Fibroblast of skin of abdomen (primary cell): ENCODE measurements around the gene SINHCAF. TPM values are rescaled to one million over a fixed set of nuclear protein-coding genes. Genes with fewer than 3 reads are reported as not detected.
"Not testable (repeated sequence)": the region's sequence is repeated elsewhere in the genome, so short reads cannot be mapped to it uniquely, and the experiment has no call there.

Source experiments
- DNase-seq: peaks from one replicate; pipeline ENCODE4 v3.0.0-alpha.2; 2013
- polyA plus RNA-seq, 2 experiments: library from polyadenylated mRNA; unstranded; fragments of 120-200 nt; gene quantifications; one replicate each; pipeline ENCODE4 v1.2.1, GENCODE V29; 2013; ENCODE audit not compliant: insufficient read length in 2 of 2

Gene SINHCAF, protein sequence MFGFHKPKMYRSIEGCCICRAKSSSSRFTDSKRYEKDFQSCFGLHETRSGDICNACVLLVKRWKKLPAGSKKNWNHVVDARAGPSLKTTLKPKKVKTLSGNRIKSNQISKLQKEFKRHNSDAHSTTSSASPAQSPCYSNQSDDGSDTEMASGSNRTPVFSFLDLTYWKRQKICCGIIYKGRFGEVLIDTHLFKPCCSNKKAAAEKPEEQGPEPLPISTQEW
- 52.6 TPM for polyA plus RNA-seq (2013, experiment 1 of 2; ENCODE audit: insufficient read length)
- 55.0 TPM for polyA plus RNA-seq (2013, experiment 2 of 2; ENCODE audit: insufficient read length)

GRCh38 chr12:31325877-31326631 is at the start of gene SINHCAF:
TSS of gene SINHCAF (minus strand) at chr12:31326150. CDS start at chr12:31298204, 27,946 bp downstream.
- DNase-seq, result peak; percentile 99

DNA sequence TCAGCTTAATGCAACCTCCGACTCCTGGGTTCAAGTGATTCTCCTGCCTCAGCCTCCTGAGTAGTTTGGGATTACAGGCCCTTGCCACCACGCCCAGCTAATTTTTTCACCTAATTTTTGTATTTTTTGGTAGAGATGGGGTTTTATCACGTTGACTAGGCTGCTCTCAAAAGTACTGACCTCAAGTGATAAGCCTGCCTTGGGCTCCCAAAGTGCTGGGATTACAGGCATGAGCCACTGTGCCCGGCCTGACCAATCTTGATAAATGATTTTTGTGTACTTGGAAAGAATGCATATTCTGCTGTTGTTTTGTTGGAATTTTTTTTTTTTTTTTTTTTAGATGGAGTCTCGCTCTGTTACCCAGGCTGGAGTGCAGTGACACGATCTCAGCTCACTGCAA is 49.5 kb upstream of the SINHCAF start:
- DNase-seq, result not testable (repeated sequence)

DNA sequence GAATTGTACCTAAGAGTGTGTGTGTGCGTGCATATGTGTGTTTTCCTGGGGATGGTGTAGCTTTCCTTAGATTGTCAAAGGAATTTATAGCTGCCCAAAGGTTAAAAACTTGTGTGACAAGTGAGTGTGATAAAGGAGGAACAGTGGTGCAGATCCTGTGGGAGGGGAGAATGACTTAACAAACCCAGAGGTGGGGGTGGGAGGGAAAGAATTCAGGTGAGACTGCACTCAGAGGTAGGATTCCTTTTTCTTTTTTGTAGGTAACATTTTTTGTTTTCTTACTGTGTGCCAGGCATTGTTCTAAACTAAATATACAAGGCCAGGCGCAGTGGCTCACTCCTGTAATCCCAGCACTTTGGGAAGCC is 45.3 kb upstream of the SINHCAF start:
- DNase-seq, result no peak

GRCh38 chr12:31370531-31371255 is 44.7 kb upstream of the SINHCAF start:
- DNase-seq, result no peak

- peak; percentile 78 for DNase-seq
These were observed 44.0 kb upstream of the SINHCAF start for GRCh38 chr12:31369712-31370521.

GRCh38 chr12:31368666-31369361 is 42.9 kb upstream of the SINHCAF start:
- DNase-seq, result no peak

- DNase-seq, result no peak
These were observed 40.2 kb upstream of the SINHCAF start for GRCh38 chr12:31366104-31366621.

- DNase-seq, result no peak
These were observed 37.9 kb upstream of the SINHCAF start for GRCh38 chr12:31363831-31364230.

GRCh38 chr12:31363416-31363809 is 37.5 kb upstream of the SINHCAF start:
- no peak for DNase-seq

- DNase-seq, result no peak
These were observed 36.9 kb upstream of the SINHCAF start for GRCh38 chr12:31362759-31363415.

GRCh38 chr12:31362115-31362758 is 36.3 kb upstream of the SINHCAF start:
- no peak for DNase-seq

DNA sequence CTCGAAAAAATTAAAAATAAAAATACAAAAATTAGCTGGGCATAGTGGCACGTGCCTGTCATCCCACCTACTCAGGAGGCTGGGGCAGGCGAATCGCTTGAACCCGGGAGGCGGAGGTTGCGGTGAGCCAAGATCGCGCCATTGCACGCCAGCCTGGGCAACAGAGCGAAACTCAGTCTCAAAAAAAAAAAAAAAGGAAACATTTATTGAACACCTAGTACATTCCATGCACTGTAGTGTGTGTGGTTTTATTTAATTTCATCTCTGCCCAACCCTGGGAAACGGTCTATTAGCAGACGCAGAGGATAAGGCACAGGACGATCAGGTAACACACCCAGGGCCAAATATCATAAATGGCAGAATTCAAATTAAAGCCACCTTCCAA is 35.8 kb upstream of the SINHCAF start:
- DNase-seq, result no peak

GRCh38 chr12:31355747-31356107 is 29.8 kb upstream of the SINHCAF start:
- DNase-seq, result no peak

GRCh38 chr12:31353750-31354708 is 28.1 kb upstream of the SINHCAF start:
- DNase-seq, result no peak

GRCh38 chr12:31346267-31346666 is 20.3 kb upstream of the SINHCAF start:
- DNase-seq, result no peak

DNA sequence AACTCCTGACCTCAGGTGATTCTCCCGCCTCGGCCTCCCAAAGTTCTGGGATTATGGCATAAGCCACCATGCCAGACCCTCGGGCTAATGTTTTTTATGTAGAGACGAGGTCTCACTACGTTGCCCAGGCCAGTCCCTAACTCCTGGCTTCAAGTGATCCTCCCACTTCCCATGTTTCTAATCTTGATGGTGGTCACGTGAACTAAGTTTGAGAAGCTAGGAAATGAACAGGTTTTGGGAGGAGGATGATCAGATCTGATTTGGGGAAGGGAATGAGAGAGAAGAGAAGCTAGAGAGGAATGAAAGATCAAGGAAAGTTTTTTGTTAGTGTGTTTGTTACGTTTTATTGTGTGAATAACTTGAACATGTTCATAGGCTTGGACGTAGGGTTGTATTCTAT is 17.2 kb upstream of the SINHCAF start:
- DNase-seq, result no peak

DNA sequence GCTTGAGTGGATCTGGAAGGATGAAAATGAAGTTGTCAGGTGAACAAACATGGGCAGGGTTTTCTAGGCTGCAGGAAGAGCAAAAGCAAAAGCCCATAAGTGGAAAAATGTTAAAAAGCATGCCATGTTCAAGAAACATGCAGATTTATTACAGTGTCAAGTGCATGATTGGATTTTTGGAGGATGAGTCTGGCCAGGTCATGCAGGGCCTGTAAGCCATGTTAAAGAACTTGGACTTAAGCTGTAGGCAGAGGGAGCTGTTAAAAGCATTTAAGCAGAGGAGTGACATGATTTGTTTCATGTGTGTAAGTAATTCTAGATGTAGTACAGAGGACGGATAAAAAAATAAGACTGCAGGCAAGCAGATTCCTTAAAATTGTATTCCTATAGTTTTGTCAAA is 16.3 kb upstream of the SINHCAF start:
- DNase-seq, result no peak

DNA sequence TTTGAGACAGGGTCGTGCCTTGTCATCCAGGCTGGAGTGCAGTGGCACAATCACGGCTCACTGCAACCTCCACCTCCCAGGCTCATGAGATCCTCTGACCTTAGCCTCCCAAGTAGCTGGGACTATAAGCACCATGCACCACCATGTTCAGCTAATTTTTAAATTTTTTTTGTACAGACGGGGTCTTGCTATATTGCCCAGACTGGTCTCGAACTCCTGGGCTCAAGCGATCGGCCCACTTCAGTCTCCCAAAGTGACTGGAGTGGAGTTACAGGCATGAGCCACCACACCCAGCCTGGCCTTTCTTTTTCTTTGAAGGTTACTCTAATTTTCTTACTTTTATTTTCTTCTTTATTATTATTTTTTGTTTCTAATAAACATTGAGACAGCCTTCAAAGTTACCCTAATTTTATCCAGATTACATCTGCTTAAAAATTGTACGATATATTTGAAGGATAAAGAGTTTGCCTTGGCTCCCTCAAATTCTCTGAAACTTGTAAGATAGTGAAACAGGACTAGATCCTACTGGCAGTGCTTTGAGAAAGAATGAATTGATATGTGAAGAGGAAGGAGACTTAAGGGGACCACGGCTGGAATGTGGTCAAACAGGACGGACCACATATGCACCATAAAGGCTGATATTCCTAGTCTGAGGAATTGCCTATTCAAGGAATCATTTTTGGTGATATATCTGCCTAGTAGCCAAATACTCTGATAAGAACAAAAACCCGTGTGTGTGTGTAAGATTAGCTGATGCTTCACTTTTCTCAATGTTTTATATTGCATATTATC is 14.1 kb upstream of the SINHCAF start:
- DNase-seq, result no peak

DNA sequence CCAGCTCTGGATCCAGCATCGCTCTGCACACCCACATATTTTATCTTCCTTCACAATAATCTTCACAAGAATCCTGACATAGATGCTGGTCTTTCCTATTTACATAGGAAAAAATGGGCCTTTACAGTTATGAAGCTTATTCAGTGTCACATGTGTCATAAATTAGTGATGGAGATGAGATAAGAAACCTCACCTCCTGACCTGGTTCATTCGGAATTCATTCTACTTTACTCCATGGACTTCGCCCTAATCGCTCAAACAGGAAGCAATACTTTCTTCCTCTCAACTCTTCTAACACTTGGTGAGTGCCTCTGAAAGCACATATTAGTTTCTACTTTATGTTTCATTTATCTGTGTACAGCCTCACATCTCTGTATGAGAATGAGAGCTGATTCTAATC is 12.0 kb upstream of the SINHCAF start:
- DNase-seq, result no peak
